Activated T-cell treated with anti-CD3 and anti-CD28 coated beads, Interleukin-2, amount 50 U/mL, for 24 hours (primary cell): ENCODE results near the gene CD3G.

ENCODE experiments used
- DNase-seq: peaks from one replicate; pipeline ENCODE4 v3.0.0-alpha.2; 2020
- H3K27ac Mint-ChIP-seq: 2 replicates; pipeline ENCODE4 v1.8.0; 2020; ENCODE audit warnings: mild to moderate bottlenecking, mixed read lengths
- H3K27me3 Mint-ChIP-seq: 2 replicates; pipeline ENCODE4 v1.8.0; 2020; ENCODE audit warnings: mixed read lengths
- H3K36me3 Mint-ChIP-seq: 2 replicates; pipeline ENCODE4 v1.8.0; 2020; ENCODE audit warnings: low read depth, mixed read lengths
- H3K4me1 Mint-ChIP-seq: 2 replicates; pipeline ENCODE4 v1.8.0; 2020; ENCODE audit warnings: low read depth, mixed read lengths
- H3K4me3 Mint-ChIP-seq: 2 replicates; pipeline ENCODE4 v1.8.0; 2020; ENCODE audit warnings: mild to moderate bottlenecking, moderate library complexity, mixed read lengths
- H3K9me3 Mint-ChIP-seq: 2 replicates; pipeline ENCODE4 v1.8.0; 2020; ENCODE audit warnings: mixed read lengths

The CD3G gene

GRCh38 chr11:118314988-118315411, 29.1 kb upstream of the CD3G start:
- DNase-seq: no peak
- Mint-ChIP-seq H3K4me1 (peaks cover 92% of the 10 kb centered on the region), H3K4me3 (peak overlapping the region; percentile 49), H3K36me3 (peaks cover 73% of the 10 kb centered on the region), H3K9me3 (no peaks in the 10 kb centered on the region), H3K27ac (peak overlapping the region; percentile 92), H3K27me3 (no peaks in the 10 kb centered on the region)

DNA sequence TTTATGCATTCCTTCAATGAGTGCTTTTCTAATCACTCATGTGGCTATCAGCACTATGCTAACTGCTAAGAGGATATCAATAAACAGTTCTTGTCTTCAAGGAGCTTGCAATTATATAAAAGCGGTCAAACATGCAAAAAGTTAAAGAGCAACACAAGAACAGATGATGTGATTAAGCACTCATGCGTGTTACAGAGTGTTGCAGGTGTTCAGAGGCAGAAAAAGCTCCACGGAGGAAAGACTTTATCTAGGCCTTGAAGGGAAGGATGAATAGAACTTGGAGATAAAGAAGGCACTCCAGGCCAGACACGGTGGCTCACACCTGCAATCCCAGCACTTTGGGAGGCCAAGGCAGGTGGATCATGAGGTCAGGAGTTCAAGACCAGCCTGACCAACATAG, 26.0 kb upstream of the CD3G start:
- H3K27me3 Mint-ChIP-seq: no peaks in the 10 kb centered on the region
- no peak for DNase-seq
- no peaks in the 10 kb centered on the region for H3K9me3 Mint-ChIP-seq
- peaks cover 46% of the 10 kb centered on the region for H3K36me3 Mint-ChIP-seq
- no peak overlapping the region for H3K4me3 Mint-ChIP-seq
- H3K27ac Mint-ChIP-seq: peak overlapping the region; percentile 14
- peaks cover 84% of the 10 kb centered on the region for H3K4me1 Mint-ChIP-seq

DNA sequence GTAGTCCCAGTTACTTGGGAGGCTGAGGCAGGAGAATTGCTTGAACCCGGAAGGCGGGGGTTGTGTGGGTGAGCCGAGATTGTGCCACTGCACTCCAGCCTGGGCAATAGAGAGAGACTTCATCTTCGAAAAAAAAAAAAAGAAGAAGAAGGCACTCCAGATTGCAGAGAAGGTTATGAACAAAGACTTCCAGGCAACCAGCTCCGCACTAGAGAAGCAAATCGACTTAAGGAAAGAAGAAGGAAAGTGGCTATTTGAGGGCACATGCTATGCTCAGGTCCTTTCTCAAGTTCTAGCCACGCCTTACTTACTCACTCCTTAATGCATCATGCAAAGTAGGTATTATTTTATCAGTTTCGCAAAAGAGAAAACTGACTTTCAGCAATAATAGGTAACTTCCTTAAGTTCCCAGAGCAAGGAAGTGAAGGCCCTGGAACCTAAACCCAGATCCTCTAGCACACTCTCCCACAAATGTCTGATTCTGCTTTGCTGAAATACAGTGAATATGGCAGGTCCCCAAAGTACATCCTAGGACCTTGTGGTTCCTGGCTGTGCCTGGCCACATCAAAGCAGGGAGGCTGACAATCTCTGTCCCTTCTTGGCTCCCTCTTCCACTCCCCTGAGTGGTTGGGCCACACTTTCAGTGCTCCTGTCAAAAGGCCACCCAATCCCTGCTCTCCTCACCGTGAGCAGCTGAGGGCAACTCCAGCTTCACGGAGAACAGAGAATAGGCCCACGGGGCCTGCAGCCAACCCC, 25.4 kb upstream of the CD3G start:
- Mint-ChIP-seq H3K27me3 (no peaks in the 10 kb centered on the region), H3K36me3 (peaks cover 40% of the 10 kb centered on the region), H3K4me3 (no peak overlapping the region), H3K9me3 (no peaks in the 10 kb centered on the region), H3K27ac (peak overlapping the region; percentile 45), H3K4me1 (peaks cover 81% of the 10 kb centered on the region)
- DNase-seq: no peak

GRCh38 chr11:118319337-118319707, 24.8 kb upstream of the CD3G start:
- Mint-ChIP-seq H3K27ac (peak overlapping the region; percentile 51), H3K4me1 (peaks cover 78% of the 10 kb centered on the region), H3K9me3 (no peaks in the 10 kb centered on the region), H3K4me3 (no peak overlapping the region), H3K36me3 (peaks cover 34% of the 10 kb centered on the region), H3K27me3 (no peaks in the 10 kb centered on the region)
- DNase-seq: no peak

GRCh38 chr11:118320515-118320914, 23.6 kb upstream of the CD3G start:
- Mint-ChIP-seq H3K4me1 (peaks cover 69% of the 10 kb centered on the region), H3K27ac (no peak overlapping the region)

GRCh38 chr11:118321386-118322082, 22.6 kb upstream of the CD3G start:
- Mint-ChIP-seq H3K9me3 (no peaks in the 10 kb centered on the region), H3K4me3 (no peak overlapping the region), H3K27ac (peak overlapping the region; percentile 2), H3K27me3 (no peaks in the 10 kb centered on the region), H3K36me3 (peaks cover 14% of the 10 kb centered on the region), H3K4me1 (peaks cover 60% of the 10 kb centered on the region)
- DNase-seq: no peak

More at GRCh38 chr11:118320515-118320914, 23.6 kb upstream of the CD3G start:
- Mint-ChIP-seq H3K4me3 (no peak overlapping the region), H3K36me3 (peaks cover 24% of the 10 kb centered on the region), H3K27me3 (no peaks in the 10 kb centered on the region), H3K9me3 (no peaks in the 10 kb centered on the region)
- DNase-seq: no peak

- Mint-ChIP-seq H3K36me3 (peaks cover 7% of the 10 kb centered on the region), H3K4me3 (no peak overlapping the region), H3K27ac (no peak overlapping the region), H3K27me3 (no peaks in the 10 kb centered on the region), H3K9me3 (no peaks in the 10 kb centered on the region), H3K4me1 (peaks cover 52% of the 10 kb centered on the region)
- DNase-seq: no peak
Measured at GRCh38 chr11:118322721-118323120, 21.4 kb upstream of the CD3G start.

- Mint-ChIP-seq H3K27ac (no peak overlapping the region), H3K4me3 (no peak overlapping the region), H3K36me3 (peaks cover 4% of the 10 kb centered on the region), H3K4me1 (peaks cover 37% of the 10 kb centered on the region), H3K27me3 (no peaks in the 10 kb centered on the region), H3K9me3 (no peaks in the 10 kb centered on the region)
- DNase-seq: no peak
Measured at GRCh38 chr11:118325283-118325682, 18.9 kb upstream of the CD3G start.

DNA sequence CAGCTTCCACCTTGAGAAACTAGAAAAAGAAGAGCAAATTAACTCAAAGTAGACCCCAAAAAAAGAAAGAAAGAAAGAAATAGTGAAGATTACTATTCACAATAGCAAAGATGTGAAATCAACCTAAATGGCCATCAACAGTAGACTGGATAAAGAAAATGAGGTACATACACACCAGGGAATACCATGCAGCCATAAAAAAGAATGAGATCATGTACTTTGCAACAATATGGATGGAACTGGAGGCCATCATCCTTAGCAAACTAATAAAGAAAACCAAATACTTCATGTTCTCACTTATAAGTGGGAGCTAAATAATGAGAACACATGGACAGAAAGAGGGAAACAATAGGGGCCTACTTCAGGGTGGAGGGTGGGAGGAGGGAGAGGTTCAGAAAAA, 15.4 kb upstream of the CD3G start:
- H3K4me1 Mint-ChIP-seq: peaks cover 20% of the 10 kb centered on the region
- peaks cover 2% of the 10 kb centered on the region for H3K36me3 Mint-ChIP-seq
- no peak overlapping the region for H3K27ac Mint-ChIP-seq
- DNase-seq: no peak
- no peaks in the 10 kb centered on the region for H3K9me3 Mint-ChIP-seq
- H3K4me3 Mint-ChIP-seq: no peak overlapping the region
- no peaks in the 10 kb centered on the region for H3K27me3 Mint-ChIP-seq

GRCh38 chr11:118334745-118335144, 9.4 kb upstream of the CD3G start:
- DNase-seq: no peak
- Mint-ChIP-seq H3K4me1 (peaks cover 48% of the 10 kb centered on the region), H3K27me3 (no peaks in the 10 kb centered on the region), H3K9me3 (no peaks in the 10 kb centered on the region), H3K27ac (peak overlapping the region; percentile 94), H3K36me3 (peaks cover 36% of the 10 kb centered on the region), H3K4me3 (peak overlapping the region; percentile 35)

- H3K36me3 Mint-ChIP-seq: peaks cover 62% of the 10 kb centered on the region
- peak overlapping the region; percentile 97 for H3K27ac Mint-ChIP-seq
- H3K4me3 Mint-ChIP-seq: peak overlapping the region; percentile 97
- H3K4me1 Mint-ChIP-seq: peaks cover 64% of the 10 kb centered on the region
- no peaks in the 10 kb centered on the region for H3K9me3 Mint-ChIP-seq
- H3K27me3 Mint-ChIP-seq: no peaks in the 10 kb centered on the region
- DNase-seq: peak; percentile 84
Measured at GRCh38 chr11:118338637-118339061, 5.5 kb upstream of the CD3G start.

GRCh38 chr11:118339281-118339961, 4.7 kb upstream of the CD3G start:
- H3K4me1 Mint-ChIP-seq: peaks cover 64% of the 10 kb centered on the region
- peak overlapping the region; percentile 97 for H3K4me3 Mint-ChIP-seq
- peaks cover 64% of the 10 kb centered on the region for H3K36me3 Mint-ChIP-seq
- H3K27me3 Mint-ChIP-seq: no peaks in the 10 kb centered on the region
- H3K9me3 Mint-ChIP-seq: no peaks in the 10 kb centered on the region
- DNase-seq: peak; percentile 62
- peak overlapping the region; percentile 97 for H3K27ac Mint-ChIP-seq

GRCh38 chr11:118340449-118340848, 3.7 kb upstream of the CD3G start:
- Mint-ChIP-seq H3K36me3 (peaks cover 71% of the 10 kb centered on the region), H3K27ac (peak overlapping the region; percentile 97), H3K27me3 (no peaks in the 10 kb centered on the region), H3K9me3 (no peaks in the 10 kb centered on the region), H3K4me3 (peak overlapping the region; percentile 97), H3K4me1 (peaks cover 65% of the 10 kb centered on the region)
- DNase-seq: no peak

- H3K27ac Mint-ChIP-seq: peak overlapping the region; percentile 97
- peaks cover 77% of the 10 kb centered on the region for H3K36me3 Mint-ChIP-seq
- H3K9me3 Mint-ChIP-seq: no peaks in the 10 kb centered on the region
- H3K27me3 Mint-ChIP-seq: no peaks in the 10 kb centered on the region
- peaks cover 68% of the 10 kb centered on the region for H3K4me1 Mint-ChIP-seq
- H3K4me3 Mint-ChIP-seq: peak overlapping the region; percentile 97
- no peak for DNase-seq
Measured at GRCh38 chr11:118341261-118341660, 2.9 kb upstream of the CD3G start.
